GM23338 (cell line): Measurements from ENCODE around the gene QDPR.

Source experiments
- CREB1 ChIP-seq: fragments of 250-450 bp; sonication (Bioruptor Pico); IDR thresholded peaks from 2 replicates; pipeline ENCODE4 v1.5.0; 2020; ENCODE audit warnings: low read depth, mild to moderate bottlenecking, moderate library complexity
- EZH2 ChIP-seq: fragments of 200-600 bp; sonication (generic); IDR thresholded peaks from one replicate; pipeline ENCODE4 v1.8.0; 2017; ENCODE audit warnings: antibody characterized with exemption, mild to moderate bottlenecking, low read depth; ENCODE audit not compliant: unreplicated experiment
- POLR2AphosphoS5 ChIP-seq: IDR thresholded peaks from 2 replicates; pipeline ENCODE4 v1.6.1; 2016; ENCODE audit warnings: antibody characterized with exemption, low read depth
- TF ChIP-seq, protein P1 (sequence below), 2 experiments: fragments of 200-600 bp in 1 of 2; sonication (generic) in 1 of 2; conservative IDR thresholded peaks; 2 replicates each; pipeline versions ENCODE4 v1.5.1 to v1.6.1; 2016 to 2017; ENCODE audit warnings: antibody characterized with exemption in 2 of 2, low read depth in 2 of 2, mild to moderate bottlenecking in 2 of 2, moderate library complexity in 1 of 2

DNA sequence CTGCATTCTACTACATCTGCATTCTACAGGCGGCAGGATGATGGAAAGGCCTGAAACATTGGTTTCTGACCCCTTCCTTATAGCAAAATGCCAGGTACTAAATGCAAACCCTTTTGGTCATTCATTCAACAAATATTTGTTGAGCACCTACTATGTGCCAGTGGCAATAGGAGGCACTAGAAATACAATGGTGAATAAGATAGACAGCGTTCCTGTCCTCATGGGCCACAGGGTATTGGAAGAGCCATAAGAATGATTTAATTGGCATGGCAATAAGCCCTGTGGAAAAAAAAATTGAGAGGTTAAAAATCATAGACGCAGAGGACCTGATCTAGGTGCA is 47.8 kb upstream of the QDPR start:
- TF ChIP-seq, protein P1, sequence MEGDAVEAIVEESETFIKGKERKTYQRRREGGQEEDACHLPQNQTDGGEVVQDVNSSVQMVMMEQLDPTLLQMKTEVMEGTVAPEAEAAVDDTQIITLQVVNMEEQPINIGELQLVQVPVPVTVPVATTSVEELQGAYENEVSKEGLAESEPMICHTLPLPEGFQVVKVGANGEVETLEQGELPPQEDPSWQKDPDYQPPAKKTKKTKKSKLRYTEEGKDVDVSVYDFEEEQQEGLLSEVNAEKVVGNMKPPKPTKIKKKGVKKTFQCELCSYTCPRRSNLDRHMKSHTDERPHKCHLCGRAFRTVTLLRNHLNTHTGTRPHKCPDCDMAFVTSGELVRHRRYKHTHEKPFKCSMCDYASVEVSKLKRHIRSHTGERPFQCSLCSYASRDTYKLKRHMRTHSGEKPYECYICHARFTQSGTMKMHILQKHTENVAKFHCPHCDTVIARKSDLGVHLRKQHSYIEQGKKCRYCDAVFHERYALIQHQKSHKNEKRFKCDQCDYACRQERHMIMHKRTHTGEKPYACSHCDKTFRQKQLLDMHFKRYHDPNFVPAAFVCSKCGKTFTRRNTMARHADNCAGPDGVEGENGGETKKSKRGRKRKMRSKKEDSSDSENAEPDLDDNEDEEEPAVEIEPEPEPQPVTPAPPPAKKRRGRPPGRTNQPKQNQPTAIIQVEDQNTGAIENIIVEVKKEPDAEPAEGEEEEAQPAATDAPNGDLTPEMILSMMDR (conservative IDR thresholded peaks at IDR 0.05; ENCODE audit: low read depth in 2 of 2): no peak
- TF ChIP-seq POLR2AphosphoS5 (no peak), CREB1 (CRISPR knock-in tag) (no peak), EZH2 (no peak)
